GM18508 (cell line): Measurements from ENCODE around the gene NPTX1.

Experiments
- ATAC-seq: cut with Tn5 transposase; IDR thresholded peaks from one replicate; pipeline ENCODE4 v1.9.1; 2021; ENCODE audit warnings: moderate number of reproducible peaks; ENCODE audit not compliant: insufficient read depth, unreplicated experiment

Gene NPTX1

DNA sequence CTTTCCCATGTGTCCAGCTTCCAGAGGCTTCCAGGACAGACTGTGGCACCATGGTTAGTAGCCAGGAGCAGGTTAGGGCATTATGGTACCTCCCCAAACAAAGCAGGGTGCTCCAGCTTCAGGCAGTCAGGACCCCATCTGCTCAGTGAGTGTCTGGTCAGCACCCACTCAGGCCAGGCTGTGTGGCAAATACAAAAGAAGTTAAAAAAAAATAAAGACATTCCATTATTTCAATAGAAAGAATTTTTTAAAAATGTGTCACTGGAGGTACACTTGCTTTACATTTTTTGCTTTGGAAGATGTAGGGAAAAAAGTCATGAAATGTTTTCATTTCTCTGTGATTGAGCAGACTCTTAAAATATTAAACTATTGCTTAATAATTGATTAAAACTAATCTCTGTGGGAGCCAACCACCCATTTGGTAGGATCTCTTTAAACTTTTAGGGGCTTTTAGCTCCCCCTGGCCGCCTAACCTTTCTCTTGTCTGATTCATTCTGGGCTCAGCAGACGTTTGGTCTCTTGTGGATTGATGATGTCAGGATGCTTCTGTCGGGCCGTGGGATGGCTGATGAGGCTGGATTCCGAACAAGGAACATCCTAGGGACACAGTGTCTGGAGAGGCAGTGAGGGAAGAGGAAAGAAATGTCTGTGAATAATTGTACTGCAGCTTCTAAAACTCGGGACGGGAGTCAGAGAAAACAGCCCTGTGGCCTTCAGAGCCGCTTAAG, 28.4 kb upstream of the NPTX1 start:
- no peak for ATAC-seq

DNA sequence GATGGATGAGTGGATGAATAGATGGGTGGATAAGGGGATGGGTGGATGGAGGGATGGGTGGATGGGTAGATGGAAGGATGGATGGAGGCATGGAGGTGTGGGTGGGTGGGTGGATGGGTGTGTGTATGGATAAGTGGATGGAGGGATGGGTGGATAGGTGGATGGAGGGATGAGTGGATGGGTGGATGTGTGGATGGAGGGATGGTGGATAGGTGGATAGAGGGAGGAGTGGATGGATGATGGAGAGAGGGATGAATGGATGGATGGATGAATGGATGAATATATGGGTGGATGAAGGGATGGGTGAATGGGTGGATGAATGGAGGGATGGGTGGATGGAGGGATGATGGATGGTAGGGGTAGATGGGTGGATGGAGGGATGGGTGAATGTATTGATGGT, 27.5 kb upstream of the NPTX1 start:
- no peak for ATAC-seq

DNA sequence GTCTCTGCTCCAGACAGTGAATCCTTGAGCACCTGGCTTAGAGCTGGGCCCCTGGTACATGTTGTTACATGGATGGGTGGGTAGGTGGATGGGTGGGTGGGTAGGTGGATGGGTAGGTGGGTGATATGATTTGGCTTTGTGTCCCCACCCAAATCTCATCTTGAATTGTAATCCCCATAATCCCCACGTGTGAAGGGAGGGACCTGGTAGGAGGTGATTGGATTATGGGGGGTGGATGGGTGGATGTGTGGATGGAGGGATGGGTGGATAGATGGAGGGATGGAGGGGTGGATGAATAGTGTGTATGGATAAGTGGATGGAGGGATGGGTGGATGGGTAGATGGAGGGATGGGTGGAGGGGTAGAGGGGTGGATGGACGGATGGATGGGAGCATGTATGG, 26.6 kb upstream of the NPTX1 start:
- ATAC-seq, result no peak

DNA sequence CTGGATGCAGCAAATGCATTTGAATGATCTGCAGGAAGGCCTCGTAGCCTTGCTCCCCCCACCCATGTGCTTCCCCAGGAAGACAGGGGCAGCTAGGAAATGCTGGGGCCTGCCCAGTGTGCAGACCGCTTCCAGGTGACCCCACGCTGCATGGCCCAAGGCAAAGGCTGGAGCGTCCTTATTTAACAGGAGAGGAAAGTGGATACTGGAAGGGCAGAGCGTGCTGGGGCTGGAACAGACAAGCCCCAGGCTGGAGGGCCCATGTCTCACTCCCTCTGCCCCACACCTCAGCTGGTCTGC, 26.1 kb upstream of the NPTX1 start:
- no peak for ATAC-seq

DNA sequence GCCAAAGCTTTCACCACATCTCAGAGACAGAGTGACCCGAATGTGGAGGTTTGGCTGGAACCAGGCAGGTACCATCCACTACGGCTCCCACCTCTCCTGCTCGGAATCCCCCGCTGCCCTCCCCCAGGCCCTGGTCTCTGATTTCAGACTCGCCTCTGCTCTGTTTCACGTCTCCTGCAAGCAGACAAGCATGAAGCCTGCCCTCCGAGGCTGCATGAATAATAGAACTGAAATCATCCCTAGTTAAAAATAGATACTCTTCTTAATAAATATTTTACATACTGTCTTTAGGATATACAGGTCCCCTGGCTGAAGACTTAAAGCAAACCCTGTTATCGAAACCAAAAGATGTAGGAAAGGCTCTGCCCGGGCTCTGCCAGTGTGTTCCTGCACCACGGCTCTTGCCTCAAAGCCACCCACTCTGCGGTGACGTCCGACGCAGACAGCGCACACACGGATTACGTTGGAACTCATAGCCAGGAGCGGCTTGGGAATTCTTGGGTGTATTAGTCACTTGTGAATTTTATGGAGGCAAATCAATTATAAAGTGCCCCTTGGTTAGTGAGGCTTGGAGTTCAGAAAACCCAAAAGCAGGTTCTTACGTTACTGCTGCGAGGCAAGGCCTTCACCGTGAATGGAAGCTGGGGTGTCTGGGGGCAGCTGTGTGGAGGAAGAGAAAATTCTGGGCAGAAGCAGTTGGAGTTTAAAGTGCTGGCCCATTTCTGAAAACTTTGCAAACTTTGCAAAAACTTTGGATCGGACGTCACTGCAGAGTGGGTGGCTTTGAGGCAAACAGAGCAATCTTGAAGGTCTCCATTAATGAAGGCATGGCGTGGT, 25.6 kb upstream of the NPTX1 start:
- no peak for ATAC-seq

DNA sequence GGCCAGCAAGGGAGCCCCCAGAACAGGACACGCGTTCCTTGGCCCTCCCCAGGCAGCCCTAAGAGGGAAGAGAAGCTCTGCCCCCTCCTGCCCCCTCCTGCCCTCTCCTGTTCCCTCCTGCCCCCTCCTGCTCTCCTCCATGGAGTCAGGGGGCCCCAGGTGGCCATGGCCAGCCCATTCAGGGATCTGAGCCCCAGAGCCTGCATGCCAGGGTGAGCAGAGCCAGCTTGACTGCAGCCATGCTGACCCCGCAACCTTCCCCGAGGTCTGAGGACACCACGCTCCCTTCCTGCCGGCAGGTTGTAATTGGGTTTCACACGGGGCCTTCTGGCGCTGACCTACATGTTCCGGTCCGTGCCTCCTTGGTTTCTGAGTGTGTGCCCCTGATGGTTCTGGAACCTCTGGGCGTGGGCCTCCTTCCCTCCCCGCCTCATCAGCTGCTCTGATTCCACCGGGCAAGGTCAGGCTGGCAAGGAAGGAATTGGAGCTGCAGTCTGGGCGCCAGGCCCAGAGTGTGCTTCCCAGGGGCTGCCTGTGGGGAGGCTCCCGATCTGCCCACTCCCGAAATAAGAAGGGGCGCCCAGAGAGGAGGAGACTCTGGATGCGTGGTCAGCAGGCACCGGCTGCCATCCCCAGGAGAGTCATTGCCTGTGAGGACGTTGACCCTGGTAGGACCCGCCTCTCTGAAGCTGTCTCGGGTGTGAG, 23.7 kb upstream of the NPTX1 start:
- no peak for ATAC-seq

DNA sequence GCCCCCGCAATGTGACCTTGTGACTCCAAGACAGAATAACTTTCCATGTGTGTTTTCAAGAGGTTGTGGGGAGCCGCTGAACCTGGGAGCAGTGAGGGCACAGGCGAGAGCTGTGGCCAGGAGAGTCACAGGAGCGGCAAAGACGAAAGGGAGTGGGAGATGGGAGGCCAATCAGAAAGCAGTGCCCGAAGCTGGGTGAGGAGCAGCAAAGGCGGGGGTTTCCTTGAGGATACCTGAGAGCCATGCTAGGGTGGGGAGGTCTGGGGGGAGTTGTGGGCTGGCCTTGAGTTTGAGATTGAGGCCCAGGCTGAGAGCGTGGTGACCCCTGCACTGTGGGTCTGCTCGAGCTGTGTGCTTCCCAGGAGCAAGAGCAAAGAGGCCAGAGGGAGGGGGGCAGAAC, 23.2 kb upstream of the NPTX1 start:
- ATAC-seq, result no peak

DNA sequence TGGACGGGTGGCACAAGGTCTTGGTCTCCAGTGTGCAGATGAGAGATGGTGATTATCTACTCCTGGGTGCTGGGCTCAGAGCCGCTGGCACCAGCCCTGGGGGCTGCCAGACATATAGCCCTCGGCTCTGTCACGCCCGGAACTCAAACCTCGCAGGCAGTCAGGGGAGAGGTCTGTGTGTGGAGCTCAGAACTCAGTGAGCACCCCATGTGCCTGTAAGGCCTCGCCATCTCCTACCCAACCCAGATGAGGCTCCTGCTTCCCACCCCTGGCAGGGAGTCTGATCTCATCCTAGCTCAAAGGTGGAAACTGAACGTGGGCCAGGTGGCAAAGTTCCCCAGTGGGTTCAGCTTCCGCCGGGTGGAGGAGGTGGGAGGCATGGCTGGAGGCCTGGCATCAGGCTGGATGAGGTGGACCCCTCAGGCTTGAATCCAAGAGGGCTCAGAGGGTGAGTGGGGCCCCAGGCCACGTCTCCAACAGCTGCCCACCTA, 22.6 kb upstream of the NPTX1 start:
- no peak for ATAC-seq

DNA sequence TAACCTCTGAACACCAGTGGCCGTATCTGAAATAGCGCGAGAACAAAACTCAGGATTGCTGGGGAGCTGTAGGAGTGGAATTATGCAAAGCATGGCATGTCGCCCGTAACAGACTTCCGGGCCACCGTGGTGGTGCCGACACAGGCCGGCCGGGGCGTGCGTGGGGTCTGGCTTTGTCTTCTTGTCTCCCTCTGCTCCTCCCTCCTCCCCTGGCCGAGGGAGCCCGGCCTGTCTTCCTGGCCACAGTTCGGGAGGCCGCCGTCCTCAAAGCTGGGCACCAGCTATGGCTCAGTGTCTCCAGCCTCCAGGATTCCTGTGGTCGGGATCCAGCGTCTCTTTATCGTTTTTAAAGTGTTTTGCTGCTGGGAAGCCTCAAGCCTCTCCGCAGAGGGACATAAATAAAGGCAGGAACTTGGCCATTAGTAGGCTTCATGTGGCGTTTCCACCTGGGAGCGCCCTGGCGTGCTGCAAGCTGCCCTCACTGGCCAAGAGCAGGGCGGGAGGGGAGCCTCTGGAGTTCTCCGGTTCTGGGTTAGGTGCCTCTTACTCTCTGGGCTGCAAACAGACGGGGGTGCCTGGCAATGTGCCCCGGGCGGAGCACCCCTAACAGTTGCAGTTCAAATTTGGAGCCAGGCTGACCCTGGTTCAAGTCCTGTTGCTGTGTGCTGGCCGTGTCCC, 22.0 kb upstream of the NPTX1 start:
- no peak for ATAC-seq

DNA sequence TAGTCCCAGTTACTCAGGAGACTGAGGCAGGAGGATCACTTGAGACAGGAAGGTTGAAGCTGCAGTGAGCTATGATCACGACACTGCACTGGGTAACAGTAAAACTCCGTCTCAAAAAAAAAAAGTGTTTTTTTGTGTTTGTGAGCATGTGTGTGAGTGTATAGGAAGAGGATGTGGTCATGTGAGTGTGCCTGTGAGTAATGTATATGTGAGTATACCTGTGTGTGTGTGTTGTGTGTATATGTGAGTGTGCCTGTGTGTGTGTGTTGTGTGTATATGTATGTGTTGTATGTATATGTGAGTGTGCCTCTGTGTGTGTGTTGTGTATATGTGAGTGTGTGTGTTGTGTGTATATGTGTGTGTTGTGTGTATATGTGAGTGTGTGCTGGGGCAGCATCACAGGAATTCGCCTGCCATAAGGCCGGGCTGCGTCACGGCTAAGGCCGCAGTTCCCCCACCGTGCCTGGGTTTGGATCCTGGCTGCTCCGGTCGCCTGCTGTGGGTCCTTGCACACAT, 21.4 kb upstream of the NPTX1 start:
- no peak for ATAC-seq

DNA sequence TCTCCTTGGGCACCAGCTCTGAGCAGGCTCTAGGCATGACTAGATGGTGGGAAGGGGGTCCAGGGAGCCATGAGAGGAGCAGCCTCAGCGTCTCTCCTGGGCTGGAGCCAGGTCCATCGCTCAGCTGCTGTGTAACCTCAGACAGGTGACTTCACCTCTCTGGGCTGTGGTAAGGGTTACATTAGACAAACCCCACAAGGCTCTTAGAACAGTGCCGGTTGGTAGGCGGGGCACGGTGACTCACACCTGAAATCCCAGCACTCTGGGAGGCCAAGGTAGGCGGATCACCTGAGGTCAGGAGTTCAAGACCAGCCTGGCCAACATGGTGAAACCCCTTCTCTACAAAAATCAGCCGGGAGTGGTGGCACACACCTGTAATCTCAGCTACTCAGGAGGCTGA, 18.1 kb upstream of the NPTX1 start:
- ATAC-seq, result no peak

DNA sequence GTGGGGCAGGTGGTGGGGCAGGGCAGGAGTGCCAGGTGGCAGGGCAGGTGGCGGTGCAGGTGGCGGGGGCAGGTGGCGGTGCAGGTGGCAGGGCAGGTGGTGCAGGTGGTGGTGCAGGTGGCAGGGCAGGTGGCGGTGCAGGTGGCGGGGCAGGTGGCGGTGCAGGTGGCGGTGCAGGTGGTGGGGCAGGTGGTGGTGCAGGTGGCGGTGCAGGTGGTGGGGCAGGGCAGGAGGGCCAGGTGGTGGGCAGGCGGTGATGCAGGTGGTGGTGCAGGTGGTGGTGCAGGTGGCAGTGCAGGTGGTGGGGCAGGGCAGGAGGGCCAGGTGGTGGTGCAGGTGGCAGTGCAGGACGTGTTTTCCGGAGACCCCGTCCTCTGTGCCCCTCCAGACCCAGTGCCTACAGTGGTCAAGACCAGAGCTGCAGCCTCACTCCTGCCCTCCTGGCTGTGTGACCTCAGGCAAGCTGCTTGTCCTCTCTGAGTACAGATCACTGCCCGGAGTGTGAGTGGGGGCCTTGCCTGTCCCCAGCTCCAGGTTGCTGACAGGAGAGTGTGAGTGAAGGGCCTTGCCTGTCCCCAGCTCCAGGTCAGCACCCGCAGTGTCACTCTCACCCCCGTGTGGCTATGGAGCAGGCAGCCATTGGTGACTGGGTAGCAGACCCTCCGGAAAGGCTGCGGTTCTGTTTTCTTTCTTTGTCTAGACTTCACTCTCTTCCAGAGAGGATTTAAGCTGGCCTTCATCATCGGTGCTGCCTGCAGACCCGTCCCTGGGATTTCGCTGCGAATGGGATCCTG, 16.1 kb upstream of the NPTX1 start:
- no peak for ATAC-seq

DNA sequence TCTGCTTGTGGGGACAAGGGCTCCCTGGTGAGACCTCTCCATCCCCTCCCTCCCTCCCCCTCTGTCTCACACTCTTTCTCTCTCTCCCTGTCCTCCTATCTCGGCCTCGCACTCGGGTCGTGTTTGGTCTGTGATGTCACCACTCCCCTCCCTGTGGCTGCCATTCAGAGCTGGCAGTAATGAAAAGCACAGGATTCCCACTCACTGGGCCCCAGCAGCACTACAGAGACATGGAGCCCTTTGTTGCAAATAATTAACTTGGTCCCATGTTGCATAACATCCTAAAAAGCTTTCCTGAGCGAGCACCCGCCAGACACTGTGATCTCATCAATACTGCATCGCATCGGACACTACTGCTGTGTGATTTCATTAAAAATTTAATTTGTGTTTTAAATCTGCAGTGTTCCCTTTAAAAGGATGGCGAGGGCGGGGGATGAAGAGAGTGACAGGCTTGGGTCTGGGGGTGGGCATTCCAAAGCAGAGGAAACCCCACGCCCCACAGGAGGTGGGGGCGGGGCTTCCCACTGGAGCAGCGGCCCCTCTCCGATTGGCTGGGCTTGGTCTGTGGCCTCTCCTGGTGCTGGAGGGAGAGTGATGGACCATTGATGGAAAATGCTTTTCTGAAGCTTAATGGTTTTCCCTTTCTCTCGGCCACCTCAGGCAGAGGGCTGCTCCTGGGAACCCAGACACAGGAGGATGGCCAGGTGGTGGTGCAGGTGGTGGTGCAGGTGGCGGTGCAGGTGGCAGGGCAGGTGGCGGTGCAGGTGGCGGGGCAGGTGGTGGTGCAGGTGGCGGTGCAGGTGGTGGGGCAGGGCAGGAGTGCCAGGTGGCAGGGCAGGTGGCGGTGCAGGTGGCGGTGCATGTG, 15.3 kb upstream of the NPTX1 start:
- no peak for ATAC-seq

DNA sequence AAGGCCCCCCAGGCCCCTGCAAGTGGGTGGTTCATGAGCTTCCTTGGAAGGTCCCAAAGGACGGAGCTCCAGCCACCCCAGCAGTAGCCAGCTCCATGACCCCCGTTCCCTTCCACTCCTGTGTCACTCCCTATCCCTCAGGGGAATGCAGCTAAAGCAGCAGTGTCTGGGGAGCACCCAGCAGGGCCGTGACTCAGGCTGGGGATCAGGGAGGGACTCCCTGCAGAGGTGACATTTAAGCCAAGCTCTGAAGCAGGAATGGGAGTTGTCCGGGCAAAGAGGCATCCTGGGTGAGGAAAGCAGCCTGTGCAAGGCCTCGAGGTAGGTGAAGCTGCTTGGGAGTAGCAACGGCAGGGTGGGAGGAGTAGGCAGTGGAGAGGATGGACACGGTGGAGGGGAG, 11.1 kb upstream of the NPTX1 start:
- no peak for ATAC-seq

DNA sequence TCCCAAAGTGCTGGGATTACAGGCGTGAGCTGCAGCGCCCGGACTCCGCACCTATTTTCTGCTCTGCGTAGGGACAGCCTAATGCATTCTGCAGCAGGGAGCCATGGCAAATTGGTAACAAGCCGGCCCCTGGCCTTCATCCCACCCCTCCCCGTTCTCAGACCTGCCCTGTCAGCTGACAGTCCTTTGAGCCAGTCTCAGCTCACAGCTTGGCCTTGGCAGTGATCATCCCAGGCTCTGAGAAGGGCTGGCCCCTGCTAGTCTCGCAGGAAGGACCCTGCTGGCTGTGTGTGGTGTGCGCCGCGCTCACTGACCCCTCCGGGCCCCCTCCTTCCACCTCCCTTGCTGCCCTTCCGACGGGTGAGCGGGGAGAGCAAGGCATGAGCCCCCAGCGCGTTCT, 10.3 kb upstream of the NPTX1 start:
- ATAC-seq, result no peak

DNA sequence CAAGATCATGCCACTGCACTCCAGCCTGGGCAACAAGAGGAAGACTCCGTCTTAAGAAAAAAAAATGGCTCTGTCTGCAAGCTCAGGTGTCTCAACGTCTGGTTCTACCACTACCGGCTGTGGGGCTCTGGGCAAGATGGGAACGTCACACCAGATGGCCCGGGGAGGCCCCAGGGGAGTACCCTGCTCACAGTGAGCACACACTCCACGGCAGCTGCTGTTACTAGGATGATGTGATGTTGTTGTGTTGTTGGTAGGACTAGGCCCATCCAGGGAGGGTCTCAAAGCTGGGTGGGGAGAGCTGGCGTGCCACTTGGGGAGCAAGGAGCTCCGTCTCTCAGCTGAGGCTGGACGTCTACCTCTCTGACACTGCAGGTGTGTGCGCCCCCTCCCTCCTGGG, 9.4 kb upstream of the NPTX1 start:
- no peak for ATAC-seq

DNA sequence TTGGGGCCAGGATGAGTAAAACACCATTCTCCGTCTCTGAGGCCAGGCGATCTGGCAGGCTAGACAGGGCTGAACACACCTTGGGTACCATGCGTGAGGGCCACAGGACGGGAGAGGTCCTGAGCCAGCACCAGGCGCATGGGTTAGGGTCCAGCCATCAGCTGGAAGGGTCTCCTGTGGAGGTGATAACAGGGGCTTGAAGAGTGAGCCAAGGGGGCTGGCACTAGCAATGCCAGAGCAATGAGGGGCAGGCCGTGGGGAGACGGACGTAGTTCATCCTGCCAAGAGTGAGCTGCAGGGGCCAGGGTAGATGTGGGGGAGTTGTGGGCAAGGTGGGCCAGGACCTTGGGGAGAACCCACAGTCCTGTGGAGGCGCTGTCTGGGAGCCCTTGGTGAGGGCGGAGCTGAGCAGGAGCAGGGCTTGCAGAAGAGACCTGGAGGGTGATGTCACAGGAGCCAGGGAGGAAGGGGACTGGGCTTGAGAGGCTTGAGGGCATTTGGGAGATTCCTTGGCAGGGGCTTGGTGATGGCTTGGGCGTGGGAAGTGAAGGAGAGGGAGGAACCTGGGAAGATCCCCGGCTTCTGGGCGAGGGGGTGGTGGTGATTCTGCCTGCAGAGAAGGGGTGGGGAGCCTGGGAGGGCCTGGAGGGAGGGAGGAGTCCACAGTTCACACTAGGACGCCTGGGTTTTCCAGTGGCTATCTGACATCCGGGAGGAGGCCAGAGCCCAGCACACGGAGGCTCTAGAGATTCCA, 6.3 kb upstream of the NPTX1 start:
- no peak for ATAC-seq

DNA sequence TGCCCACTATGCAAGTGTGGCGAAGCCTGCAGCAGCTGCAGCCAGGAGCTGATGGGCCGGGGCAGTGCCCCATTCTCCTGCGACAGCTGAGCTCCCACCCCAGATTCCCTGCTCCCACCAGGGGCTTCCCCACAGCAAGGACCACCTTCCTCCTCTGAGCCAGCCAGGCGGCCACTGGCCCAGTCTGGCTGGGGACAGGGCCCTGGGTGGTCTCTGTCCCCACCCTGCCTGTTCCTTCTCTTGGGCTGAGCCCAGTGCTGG, 5.6 kb upstream of the NPTX1 start:
- no peak for ATAC-seq
